A673 (cell line): ENCODE results near the gene PUM1.

Experiments used
- CTCF ChIP-seq: fragments of 300-800, 200-600 bp; sonication (generic); conservative IDR thresholded peaks from 2 replicates; pipeline ENCODE4 v1.5.1; 2017; ENCODE audit warnings: low read depth, mild to moderate bottlenecking, antibody characterized with exemption, low read length, moderate library complexity, mixed read lengths
- EZH2 ChIP-seq: fragments of 200-600 bp; sonication (generic); IDR thresholded peaks from 2 replicates; pipeline ENCODE4 v1.6.1; 2017; ENCODE audit warnings: borderline replicate concordance, low read depth, mild to moderate bottlenecking, mixed read lengths, antibody characterized with exemption, low read length; ENCODE audit not compliant: poor library complexity, severe bottlenecking

- no peak for TF ChIP-seq CTCF
- TF ChIP-seq EZH2: no peak
Measured at GRCh38 chr1:30998887-30999286, 66.6 kb downstream of the PUM1 start.
